Osteocyte (in vitro differentiated cells): ENCODE results near the gene MLST8. TPM values are rescaled to one million over a fixed set of nuclear protein-coding genes. Genes with fewer than 3 reads are reported as not detected.

Experiments used
- total RNA-seq: library from RNA; stranded (reverse); gene quantifications from 2 replicates; pipeline ENCODE4 v1.2.1, GENCODE V29; 2021

Gene MLST8
- total RNA-seq, 1 donor from 2014 or later: 60.2 TPM

Other genes starting within 250 kb of the MLST8 start
- 126 TPM in 2 replicates for gene NDUFB10, start 245.9 kb upstream of the MLST8 start, total RNA-seq
- 2,261 and 2,286 TPM in 2 replicates for gene RPS2, start 240.6 kb upstream of the MLST8 start, total RNA-seq
- gene RNF151, start 238.6 kb upstream of the MLST8 start, total RNA-seq: 0.46 TPM in 1 of 2 replicates, not detected in the other
- gene TBL3, start 233.4 kb upstream of the MLST8 start, total RNA-seq: 29.9 and 32.0 TPM in 2 replicates
- gene NOXO1, start 224.0 kb upstream of the MLST8 start, total RNA-seq: 0.54 and 0.91 TPM in 2 replicates
- 21.2 and 24.7 TPM in 2 replicates for gene GFER, start 221.3 kb upstream of the MLST8 start, total RNA-seq
- 0.57 and 0.91 TPM in 2 replicates for gene SYNGR3, start 215.5 kb upstream of the MLST8 start, total RNA-seq
- gene ZNF598, start 195.6 kb upstream of the MLST8 start, total RNA-seq: 45.4 and 46.9 TPM in 2 replicates
- gene NPW, start 185.7 kb upstream of the MLST8 start, total RNA-seq: 4.1 and 4.4 TPM in 2 replicates
- gene NHERF2, start 178.6 kb upstream of the MLST8 start, total RNA-seq: 143 and 146 TPM in 2 replicates
- 22.2 and 24.3 TPM in 2 replicates for gene NTHL1, start 157.6 kb upstream of the MLST8 start, total RNA-seq
- 183 and 194 TPM in 2 replicates for gene TSC2, start 157.5 kb upstream of the MLST8 start, total RNA-seq
- gene PKD1, start 69.6 kb upstream of the MLST8 start, total RNA-seq: 169 and 188 TPM in 2 replicates
- gene RAB26, start 56.8 kb upstream of the MLST8 start, total RNA-seq: 2.0 and 3.4 TPM in 2 replicates
- 78.1 and 84.9 TPM in 2 replicates for gene TRAF7, start 49.7 kb upstream of the MLST8 start, total RNA-seq
- gene CASKIN1, start 8.8 kb upstream of the MLST8 start, total RNA-seq: 2.4 and 3.7 TPM in 2 replicates
- gene BRICD5, start 5.4 kb downstream of the MLST8 start, total RNA-seq: 6.6 and 10.1 TPM in 2 replicates
- 14.1 and 15.0 TPM in 2 replicates for gene PGP, start 9.4 kb downstream of the MLST8 start, total RNA-seq
- 24.3 and 26.9 TPM in 2 replicates for gene E4F1, start 18.1 kb downstream of the MLST8 start, total RNA-seq
- gene DNASE1L2, start 31.0 kb downstream of the MLST8 start, total RNA-seq: 1.2 and 1.7 TPM in 2 replicates
- 46.4 and 48.1 TPM in 2 replicates for gene ECI1, start 46.1 kb downstream of the MLST8 start, total RNA-seq
- gene RNPS1, start 62.7 kb downstream of the MLST8 start, total RNA-seq: 140 and 149 TPM in 2 replicates
- gene ABCA3, start 135.3 kb downstream of the MLST8 start, total RNA-seq: 20.4 and 21.0 TPM in 2 replicates
- gene CCNF, start 224.0 kb downstream of the MLST8 start, total RNA-seq: 8.0 and 10.0 TPM in 2 replicates